ENCODE results near the gene C4orf17. TPM values are rescaled to one million over a fixed set of nuclear protein-coding genes. Genes with fewer than 3 reads are reported as not detected.

The C4orf17 gene
- total and polyA plus RNA-seq, 2 of the 8 experiments (the other 6 are each of a cell fraction or from before 2014, with no cell fraction given), result not detected

- no peak overlapping the region for H4K91ac ChIP-seq (replicated peaks; ENCODE audit: insufficient read length, low read length)
- H2BK120ac ChIP-seq (replicated peaks; ENCODE audit: low read depth, low read length), result no peak overlapping the region
- H3K56ac ChIP-seq (replicated peaks; ENCODE audit: insufficient read length, low read depth, low read length), result no peak overlapping the region
- H2AFZ ChIP-seq (ENCODE audit: low read length), result no peak overlapping the region
- no peak overlapping the region for H2BK15ac ChIP-seq (ENCODE audit: low read length)
- H3K23me2 ChIP-seq (ENCODE audit: low read depth, low read length), result no peaks in the 10 kb centered on the region; the same call in 1 of the 2 replicates
- H4K8ac ChIP-seq (ENCODE audit: extremely low read depth, insufficient read depth, low read length), result no peak overlapping the region
- H3K18ac ChIP-seq (ENCODE audit: extremely low read depth, low read length), result no peak overlapping the region
- H3K14ac ChIP-seq (ENCODE audit: insufficient read length), result no peak overlapping the region
- FAIRE-seq (no peak), DNase-seq (ENCODE audit: low read depth in 1 of 2, low spot score in 2 of 2) (no peak)
- H3K23ac ChIP-seq (ENCODE audit: insufficient read length), result no peak overlapping the region
- no peak overlapping the region for H3K27ac ChIP-seq (ENCODE audit: low read depth, low read length)
- H2BK5ac ChIP-seq (ENCODE audit: low read depth, low read length), result no peak overlapping the region
- no peak overlapping the region for H3K9ac ChIP-seq (replicated peaks in 1 of 4; ENCODE audit: extremely low read depth in 1 of 4, low read depth in 3 of 4, low read length in 3 of 4)
- no peak overlapping the region for H4K5ac ChIP-seq (ENCODE audit: insufficient read length, low read depth, low read length)
- H3K27me3 ChIP-seq (replicated peaks in 1 of 4; ENCODE audit: control insufficient read depth in 3 of 4, extremely low read depth in 1 of 4, insufficient read depth in 3 of 4, low read length in 3 of 4), result no peaks in the 10 kb centered on the region
- 97% methylated on average over 3 of the region's 3 CpGs; no CpG with 5 or more reads in 1 of the 2 experiments for WGBS, 2 experiments (ENCODE audit: extremely low coverage in 1 of 2, insufficient coverage in 1 of 2, insufficient read length in 1 of 2, insufficient replicate concordance in 2 of 2, low coverage in 1 of 2, low lambda C conversion rate in 2 of 2, missing lambda C conversion rate in 1 of 2)
- no peaks in the 10 kb centered on the region for H3K79me1 ChIP-seq (ENCODE audit: low read depth, low read length)
- no peaks in the 10 kb centered on the region for H4K20me1 ChIP-seq (replicated peaks in 1 of 2; ENCODE audit: control insufficient read depth in 1 of 2, insufficient read depth in 2 of 2, low read length in 2 of 2)
- no peak overlapping the region for H2BK20ac ChIP-seq (ENCODE audit: low read length)
- no peaks in the 10 kb centered on the region for H3K79me2 ChIP-seq (ENCODE audit: control insufficient read depth in 1 of 2, insufficient read depth in 2 of 2, low read length in 2 of 2)
- no peak overlapping the region for H3K4me2 ChIP-seq (ENCODE audit: insufficient read depth in 1 of 2, low read depth in 2 of 2, low read length in 2 of 2)
- H3K4me3 ChIP-seq (ENCODE audit: extremely low read depth in 1 of 4, insufficient read depth in 2 of 4, low read depth in 3 of 4, low read length in 4 of 4), result no peak overlapping the region
- H2AK5ac ChIP-seq (ENCODE audit: low read depth, low read length), result no peak overlapping the region
- no peaks in the 10 kb centered on the region for H3K9me3 ChIP-seq (ENCODE audit: insufficient read depth in 2 of 2, low read depth in 1 of 2, low read length in 1 of 2)
- H2BK12ac ChIP-seq (ENCODE audit: low read depth, low read length), result no peak overlapping the region
- CTCF ChIA-PET (ENCODE audit: partially characterized antibody), result no interaction called here
- no peaks in the 10 kb centered on the region for H3K36me3 ChIP-seq (ENCODE audit: control insufficient read depth in 2 of 4, insufficient read depth in 4 of 4, low read length in 3 of 4)
- H3K4ac ChIP-seq (replicated peaks; ENCODE audit: insufficient read length, low read depth, low read length), result no peak overlapping the region
- POLR2A ChIA-PET (ENCODE audit: partially characterized antibody), result no interaction called here
- no peaks in the 10 kb centered on the region for H3K4me1 ChIP-seq (replicated peaks in 1 of 4; ENCODE audit: control insufficient read depth in 3 of 4, insufficient read depth in 4 of 4, low read length in 3 of 4)
- TF ChIP-seq CREB1 (IDR thresholded peaks at IDR 0.05) (no peak), CBX8 (IDR thresholded peaks at IDR 0.05; ENCODE audit: borderline replicate concordance, low read depth, low read length) (no peak), TEAD4 (IDR thresholded peaks at IDR 0.05; ENCODE audit: low read depth, low read length) (no peak), GTF2F1 (IDR thresholded peaks at IDR 0.05; ENCODE audit: borderline replicate concordance, low read depth, low read length) (no peak), BRCA1 (IDR thresholded peaks at IDR 0.05; ENCODE audit: low read depth, low read length) (no peak), YY1 (IDR thresholded peaks at IDR 0.05; ENCODE audit: low read depth, low read length) (no peak), MAFK (IDR thresholded peaks at IDR 0.05; ENCODE audit: low read depth, low read length) (no peak), RAD21 (IDR thresholded peaks at IDR 0.05 in 1 of 2, conservative IDR thresholded peaks at IDR 0.05 in 1 of 2; ENCODE audit: low read depth in 2 of 2, low read length in 2 of 2) (no peak), SP2 (IDR thresholded peaks at IDR 0.05; ENCODE audit: low read length) (no peak), RBBP5 (IDR thresholded peaks at IDR 0.05; ENCODE audit: borderline replicate concordance, low read depth, low read length) (no peak), JUND (IDR thresholded peaks at IDR 0.05; ENCODE audit: low read length) (no peak)
Measured at GRCh38 chr4:99591757-99592156, 80.9 kb downstream of the C4orf17 start.

Data from H1 (cell line).